GM21528 (cell line): Measurements from ENCODE around the gene RCC1.
"Not testable (repeated sequence)": the region's sequence is repeated elsewhere in the genome, so short reads cannot be mapped to it uniquely, and the experiment has no call there.

Experiments used
- ATAC-seq: cut with Tn5 transposase; IDR thresholded peaks from one replicate; pipeline ENCODE4 v1.9.1; 2021; ENCODE audit warnings: mild to moderate bottlenecking, moderate library complexity; ENCODE audit not compliant: unreplicated experiment, low FRiP score

RCC1 gene

DNA sequence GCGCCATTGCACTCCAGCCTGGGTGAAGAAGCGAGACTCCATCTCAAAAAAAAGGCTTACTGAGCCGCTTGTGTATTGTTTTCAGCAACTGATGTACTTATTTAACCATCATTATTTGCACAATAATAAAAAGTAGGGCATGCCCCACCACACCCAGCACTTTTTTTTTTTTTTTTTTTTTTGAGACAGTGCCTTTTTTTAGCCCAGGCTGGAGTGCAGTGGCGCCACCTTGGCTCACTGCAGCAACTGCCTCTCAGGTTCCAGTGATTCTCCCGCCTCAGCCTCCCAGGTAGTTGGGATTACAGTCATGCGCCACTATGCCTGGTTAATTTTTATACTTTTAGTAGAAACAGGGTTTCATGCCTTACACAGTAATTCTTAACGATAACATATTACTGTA lies 34.8 kb downstream of the RCC1 start:
- ATAC-seq: no peak

GRCh38 chr1:28541414-28542015 lies 35.7 kb downstream of the RCC1 start:
- not testable (repeated sequence) for ATAC-seq

DNA sequence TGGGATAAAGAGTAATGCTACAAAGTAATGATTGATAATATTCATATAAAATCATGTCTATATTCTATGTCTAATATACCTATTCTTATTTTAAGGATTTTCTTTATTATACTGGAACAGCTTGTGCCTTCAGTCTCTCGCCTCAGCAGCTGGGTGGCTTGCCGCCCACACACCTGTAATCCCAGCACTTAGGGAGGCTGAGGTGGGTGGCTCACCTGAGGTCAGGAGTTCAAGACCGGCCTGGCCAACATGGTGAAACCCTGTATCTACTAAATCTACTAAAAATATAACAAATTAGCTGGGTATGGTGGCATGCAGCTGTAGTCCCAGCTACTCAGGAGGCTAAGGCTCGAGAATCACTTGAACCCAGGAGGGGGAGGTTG lies 39.4 kb downstream of the RCC1 start:
- ATAC-seq: no peak

DNA sequence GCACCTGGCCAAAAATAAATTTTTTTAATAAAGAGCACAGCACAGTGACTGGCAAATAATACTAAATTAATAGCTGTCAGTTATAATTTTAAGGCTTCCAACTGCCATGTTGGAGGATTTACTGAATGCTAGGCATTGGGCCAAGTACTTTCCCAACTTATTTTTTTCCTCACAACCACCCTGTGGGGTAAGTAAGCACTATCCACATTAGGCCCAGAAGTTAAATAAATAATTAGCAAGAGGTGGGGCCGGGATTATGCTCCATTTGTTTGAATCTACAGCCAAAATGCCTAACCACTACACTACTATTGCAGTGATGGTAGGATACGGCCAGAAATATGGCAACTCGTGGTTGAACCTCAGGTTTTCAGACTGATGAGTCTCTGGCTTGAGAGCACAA lies 42.5 kb downstream of the RCC1 start:
- ATAC-seq: no peak

GRCh38 chr1:28551381-28551780 lies 45.5 kb downstream of the RCC1 start:
- ATAC-seq: no peak

DNA sequence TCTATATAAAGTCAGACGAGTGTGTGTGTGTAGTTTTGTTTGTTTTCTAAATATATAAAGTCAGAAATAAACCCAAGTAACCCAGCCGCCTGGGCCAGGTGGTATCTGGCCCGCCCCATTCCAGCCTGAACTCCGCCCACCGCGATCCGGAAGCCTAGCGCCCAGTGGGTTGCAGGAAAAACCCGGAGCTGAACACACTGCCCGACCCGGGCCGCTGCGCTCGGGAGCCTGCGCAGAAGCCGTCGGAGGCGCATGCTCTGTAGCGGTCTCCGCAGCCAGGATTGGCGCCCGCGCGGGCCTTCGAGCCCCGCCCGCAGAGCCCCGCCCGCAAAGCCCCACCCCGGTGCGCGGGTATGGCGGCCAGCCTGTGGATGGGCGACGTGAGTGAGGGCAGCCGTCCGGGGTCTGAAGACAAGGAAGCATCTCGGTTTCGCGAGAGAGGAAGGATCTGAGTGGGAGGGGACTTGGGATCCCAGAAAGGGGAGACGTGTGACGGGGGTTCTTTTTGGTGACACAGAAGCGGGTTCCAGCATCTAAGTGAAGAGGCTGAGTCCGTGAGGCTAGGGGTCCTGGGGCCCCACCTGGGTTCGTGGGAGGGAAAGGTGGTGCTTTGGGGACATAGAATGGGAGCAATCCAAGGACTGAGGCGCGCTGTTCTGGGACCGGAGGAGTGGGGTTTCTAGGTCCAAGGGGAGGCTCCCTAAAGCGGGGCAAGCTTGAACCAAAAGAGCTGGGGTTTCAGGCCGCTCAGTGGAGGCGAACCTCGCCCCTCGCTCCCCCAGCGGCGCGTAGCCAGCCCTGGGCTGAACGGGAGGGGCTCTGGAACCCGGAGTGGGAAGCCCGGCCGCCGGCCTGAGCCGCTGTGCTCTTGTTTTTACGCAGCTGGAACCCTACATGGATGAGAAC lies 47.2 kb downstream of the RCC1 start, which contains the start of gene TRNAU1AP:
TSS of gene TRNAU1AP (plus strand) at position 328 of the 906 bp plus-strand sequence. CDS start at position 354, 26 bp downstream.
- ATAC-seq: peak; percentile 77

GRCh38 chr1:28560886-28561285 lies 55.0 kb downstream of the RCC1 start:
- no peak for ATAC-seq

- ATAC-seq: no peak
Measured at GRCh38 chr1:28564310-28564709, 58.5 kb downstream of the RCC1 start.

GRCh38 chr1:28565040-28565439 lies 59.2 kb downstream of the RCC1 start:
- ATAC-seq: no peak

GRCh38 chr1:28565726-28566125 lies 59.9 kb downstream of the RCC1 start:
- no peak for ATAC-seq

- no peak for ATAC-seq
Measured at GRCh38 chr1:28566931-28567330, 61.1 kb downstream of the RCC1 start.

DNA sequence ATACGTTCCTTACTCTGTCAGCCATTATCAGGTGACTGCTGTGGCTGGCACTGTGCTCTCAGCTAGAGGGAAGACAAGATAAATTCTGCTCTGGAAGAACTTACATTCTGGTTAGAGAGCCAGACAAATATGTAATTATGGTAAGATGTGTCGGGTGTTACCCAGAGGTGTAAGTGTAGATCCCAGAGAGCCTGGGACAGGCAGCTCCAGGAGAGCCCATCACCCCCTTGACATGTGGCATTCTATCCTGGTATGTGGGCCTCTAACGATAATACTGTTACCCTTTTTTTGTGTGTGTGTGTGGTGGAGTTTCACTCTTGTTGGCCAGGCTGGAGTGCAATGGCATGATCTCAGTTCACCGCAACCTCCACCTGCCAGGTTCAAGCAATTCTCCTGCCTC lies 66.1 kb downstream of the RCC1 start:
- no peak for ATAC-seq

DNA sequence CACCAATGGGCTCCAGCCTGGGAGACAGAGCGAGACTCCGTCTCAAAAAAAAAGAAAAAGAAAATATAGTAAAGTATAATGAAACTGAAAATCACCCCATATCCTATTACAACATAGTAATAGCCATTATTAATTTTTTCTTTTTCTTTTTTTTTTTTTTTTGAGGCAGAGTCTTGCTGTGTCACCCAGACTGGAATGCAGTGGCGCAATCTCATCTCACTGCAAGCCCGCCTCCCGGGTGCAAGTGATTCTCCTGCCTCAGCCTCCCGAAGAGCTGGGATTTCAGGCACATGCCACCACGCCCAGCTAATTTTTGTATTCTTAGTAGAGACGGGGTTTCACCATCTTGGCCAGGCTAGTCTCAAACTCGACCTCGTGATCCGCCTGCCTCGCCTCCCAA lies 67.0 kb downstream of the RCC1 start:
- ATAC-seq: not testable (repeated sequence)

- ATAC-seq: no peak
Measured at GRCh38 chr1:28573564-28573963, 67.7 kb downstream of the RCC1 start.

DNA sequence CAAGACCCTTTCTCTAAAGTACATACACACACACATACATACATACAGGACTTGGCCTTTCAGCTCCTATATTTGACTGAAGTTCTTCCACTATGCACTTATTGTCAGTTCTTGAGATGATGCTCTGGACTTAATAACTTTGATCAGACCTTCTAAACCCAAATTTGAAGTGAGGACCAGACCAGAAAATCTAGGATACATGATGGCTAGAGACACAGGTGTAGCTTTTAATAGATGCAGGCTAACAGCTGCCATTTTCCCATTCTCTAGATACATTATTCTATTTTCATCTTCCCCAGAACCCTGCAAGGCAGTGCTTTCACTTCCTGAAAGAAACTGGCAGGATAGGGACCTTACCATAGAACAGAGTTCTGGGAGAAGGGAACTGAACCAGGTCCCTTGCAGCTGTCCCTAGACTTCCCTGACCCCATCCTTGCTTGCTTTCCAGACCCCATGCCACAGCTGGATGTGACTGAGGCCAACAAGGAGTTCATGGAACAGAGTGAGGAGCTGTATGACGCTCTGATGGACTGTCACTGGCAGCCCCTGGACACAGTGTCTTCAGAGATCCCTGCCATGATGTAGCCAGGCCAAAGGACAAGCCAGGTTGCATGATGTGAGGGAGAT lies 71.3 kb downstream of the RCC1 start:
- no peak for ATAC-seq

DNA sequence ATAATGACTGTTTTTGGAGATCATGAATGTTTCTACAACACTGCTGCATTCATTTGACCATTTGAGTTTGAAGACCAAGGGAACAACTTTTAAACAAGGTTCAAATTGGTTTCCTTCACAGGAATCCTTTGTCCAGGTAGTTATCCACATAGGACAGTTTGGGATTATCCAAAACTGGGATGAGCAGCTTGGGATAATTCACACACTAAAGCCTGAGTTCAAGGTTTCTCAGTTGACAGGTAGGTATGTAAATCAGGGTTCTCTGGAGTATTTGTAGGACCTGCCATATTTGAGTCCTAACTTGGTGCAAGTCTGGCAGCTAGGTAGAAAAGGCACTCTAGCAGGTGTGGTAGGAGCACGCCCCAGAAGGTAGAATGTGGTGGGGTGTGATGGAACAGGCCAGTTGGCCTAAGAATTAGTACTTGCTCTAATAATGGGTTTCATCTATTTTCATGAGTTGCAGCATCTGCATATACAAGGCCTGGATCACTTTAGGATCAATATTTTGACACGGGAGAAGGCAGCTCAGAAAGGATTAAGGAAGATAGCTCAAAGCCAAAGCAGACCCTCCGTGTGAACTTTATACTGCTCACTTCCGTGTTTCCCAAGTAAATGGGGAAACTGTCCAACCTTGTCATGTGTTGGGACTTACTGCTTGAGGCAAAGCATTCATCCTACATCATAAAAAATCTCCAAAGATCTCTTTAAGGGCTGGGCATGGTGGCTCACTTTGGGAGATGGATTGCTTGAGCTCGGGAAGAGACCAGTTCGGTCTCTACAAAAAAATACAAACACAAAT lies 72.1 kb downstream of the RCC1 start:
- no peak for ATAC-seq

- no peak for ATAC-seq
Measured at GRCh38 chr1:28578696-28579218, 72.9 kb downstream of the RCC1 start.

- ATAC-seq: no peak
Measured at GRCh38 chr1:28579401-28579800, 73.6 kb downstream of the RCC1 start.

DNA sequence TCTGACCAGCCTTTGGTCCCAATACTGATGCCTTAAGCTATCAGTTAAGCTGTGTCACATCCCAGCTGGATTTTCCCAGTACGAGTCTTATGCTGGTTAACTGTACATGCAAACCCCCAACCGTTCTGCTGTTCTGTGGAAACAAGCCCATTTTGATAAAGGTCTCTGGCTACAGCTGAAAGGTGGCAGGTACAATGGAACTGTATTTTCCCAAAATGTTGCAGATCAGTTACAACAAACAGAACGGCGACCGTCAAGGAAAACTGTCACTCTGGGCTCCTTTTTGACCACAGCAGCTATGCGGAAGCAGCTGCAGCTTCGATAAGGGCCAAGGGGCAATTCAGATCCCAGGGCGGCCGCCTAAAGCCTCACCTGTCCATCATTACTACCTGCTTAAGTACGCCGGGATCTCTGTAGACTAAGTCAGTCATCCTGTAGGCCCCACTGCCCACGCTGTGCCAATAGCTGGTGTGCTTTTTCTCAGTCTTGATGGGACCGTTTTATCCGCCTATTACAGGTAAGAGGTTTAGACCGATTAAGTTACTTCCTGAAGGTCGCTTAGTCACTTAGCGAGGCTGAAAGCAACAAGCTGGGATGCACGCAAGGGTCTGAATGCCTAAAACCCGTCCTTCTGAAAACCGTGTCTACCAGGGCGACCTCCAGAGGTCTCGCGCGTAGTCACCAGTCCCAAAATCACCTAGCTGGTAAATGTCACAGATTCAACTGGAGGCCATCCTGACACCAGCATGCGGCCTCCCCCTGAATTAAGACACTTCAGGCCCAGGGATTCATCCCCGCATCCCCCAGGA lies 75.1 kb downstream of the RCC1 start:
- ATAC-seq: peak; percentile 31
